GM12801 (cell line): ENCODE data around the gene CFAP410.

Source experiments
- CTCF ChIP-seq: IDR thresholded peaks from one replicate; pipeline ENCODE4 v1.5.1; 2011; ENCODE audit warnings: control low read depth; ENCODE audit not compliant: insufficient read length; ENCODE audit errors: extremely low read depth

CFAP410 gene

GRCh38 chr21:44313451-44313850, 25.7 kb downstream of the CFAP410 start:
- no peak for TF ChIP-seq CTCF

GRCh38 chr21:44312716-44313115, 26.5 kb downstream of the CFAP410 start:
- no peak for TF ChIP-seq CTCF

GRCh38 chr21:44312089-44312488, 27.1 kb downstream of the CFAP410 start:
- TF ChIP-seq CTCF = no peak

- no peak for TF ChIP-seq CTCF
Measured at GRCh38 chr21:44310628-44311507, 28.3 kb downstream of the CFAP410 start.

GRCh38 chr21:44306936-44307704, 32.1 kb downstream of the CFAP410 start:
- no peak for TF ChIP-seq CTCF

- no peak for TF ChIP-seq CTCF
Measured at GRCh38 chr21:44305691-44306090, 33.5 kb downstream of the CFAP410 start.

GRCh38 chr21:44304877-44305293, 34.3 kb downstream of the CFAP410 start:
- TF ChIP-seq CTCF = no peak
